NCI-H187 treated with DMSO at 0.1 percent for 48 hours (cell line): ENCODE results near the gene C8A.
A peak's percentile ranks its signal among the peaks of the same experiment; 100 is the strongest.

Source experiments
- DNase-seq: peaks from one replicate; lab custom pipeline; 2025; lab: John Stamatoyannopoulos, UW

The C8A gene

DNA sequence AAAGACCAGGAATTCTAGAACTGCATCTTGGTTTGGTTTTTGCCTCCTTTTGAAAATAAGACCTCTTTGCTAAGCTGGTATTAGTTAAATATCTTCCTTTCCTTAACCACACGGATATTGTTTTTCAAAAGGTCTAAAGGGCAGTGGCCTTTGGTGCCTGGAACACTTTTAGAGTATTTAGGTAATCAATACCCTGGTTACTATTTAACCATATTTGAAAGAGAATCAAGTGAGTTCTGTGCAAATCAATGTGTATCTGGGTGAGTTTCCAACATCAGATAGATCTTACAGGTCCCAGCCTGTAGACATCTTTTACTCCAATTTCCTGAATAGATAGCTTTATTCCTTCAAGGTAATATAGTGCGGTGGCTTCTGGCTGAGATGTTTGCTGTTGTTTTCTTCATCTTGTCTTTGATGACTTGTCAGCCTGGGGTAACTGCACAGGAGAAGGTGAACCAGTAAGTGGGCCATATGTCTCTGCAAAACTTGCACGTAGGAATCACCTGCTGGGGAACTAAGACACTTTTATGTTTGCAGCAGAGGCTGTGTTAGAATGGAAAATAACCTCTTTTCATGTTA, at the start of gene C8A:
C8A (plus strand) TSS at position 277 of the 579 bp plus-strand sequence; CDS start at position 382, 105 bp downstream.
- DNase-seq: no peak

DNA sequence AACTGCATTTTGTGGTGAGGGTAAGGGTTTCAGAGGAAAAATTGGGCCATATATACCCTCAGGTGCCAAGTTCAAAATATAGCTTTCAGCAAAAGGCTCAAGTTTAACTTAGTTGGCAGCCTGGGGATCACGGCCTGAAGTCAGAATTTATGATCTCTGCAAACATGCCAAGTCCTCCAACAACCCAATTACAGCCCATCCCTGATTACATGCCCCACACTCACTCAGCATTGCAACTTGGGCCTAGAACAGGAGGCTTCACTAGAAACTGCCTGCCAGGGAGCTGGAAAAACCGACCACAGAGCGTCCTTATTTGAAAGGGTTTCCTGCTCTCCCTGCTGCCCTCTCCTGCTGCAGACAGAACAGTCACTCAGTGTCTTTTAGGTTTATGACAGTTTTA, 47.8 kb upstream of the C8A start:
- DNase-seq: no peak

DNA sequence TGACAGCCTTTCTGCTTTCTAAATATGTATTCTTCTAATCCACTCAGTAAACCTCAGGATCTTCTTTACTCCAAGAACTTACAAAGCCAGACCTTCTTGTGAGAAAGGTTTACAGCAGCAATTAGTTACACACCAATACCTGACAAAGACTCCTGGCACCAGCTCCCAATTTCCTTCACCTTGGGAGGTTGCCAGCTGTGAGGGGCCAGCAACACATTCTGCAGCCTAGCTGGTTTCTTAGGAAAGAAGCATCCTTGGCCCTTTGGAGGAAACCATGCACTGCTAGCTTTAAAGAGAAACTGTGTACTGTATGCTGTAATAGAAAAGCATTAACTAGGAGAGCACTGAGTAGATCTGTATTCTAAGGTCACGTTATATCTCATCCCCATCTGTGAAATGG, 46.2 kb upstream of the C8A start:
- DNase-seq: no peak

GRCh38 chr1:56811331-56811730, 43.3 kb upstream of the C8A start:
- DNase-seq: no peak

DNA sequence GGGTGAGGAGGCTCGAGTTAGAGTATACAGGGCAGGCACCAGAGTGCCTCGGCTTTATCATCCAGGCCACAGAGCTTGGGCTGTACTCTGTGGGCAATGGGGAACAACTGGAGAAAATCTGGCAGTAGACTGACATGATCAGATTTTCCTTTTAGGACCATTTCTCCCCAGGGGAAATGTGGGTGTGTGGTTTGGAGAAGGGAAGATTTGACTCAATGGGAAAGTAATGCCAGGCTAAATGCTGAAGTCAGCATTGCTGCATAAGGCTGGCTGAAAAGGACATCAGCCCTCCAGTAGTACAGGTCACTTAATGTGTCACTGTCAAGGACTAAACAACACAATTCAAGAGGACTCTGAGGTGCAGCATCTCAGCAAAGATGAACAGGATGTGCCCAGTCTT, 40.4 kb upstream of the C8A start:
- no peak for DNase-seq

DNA sequence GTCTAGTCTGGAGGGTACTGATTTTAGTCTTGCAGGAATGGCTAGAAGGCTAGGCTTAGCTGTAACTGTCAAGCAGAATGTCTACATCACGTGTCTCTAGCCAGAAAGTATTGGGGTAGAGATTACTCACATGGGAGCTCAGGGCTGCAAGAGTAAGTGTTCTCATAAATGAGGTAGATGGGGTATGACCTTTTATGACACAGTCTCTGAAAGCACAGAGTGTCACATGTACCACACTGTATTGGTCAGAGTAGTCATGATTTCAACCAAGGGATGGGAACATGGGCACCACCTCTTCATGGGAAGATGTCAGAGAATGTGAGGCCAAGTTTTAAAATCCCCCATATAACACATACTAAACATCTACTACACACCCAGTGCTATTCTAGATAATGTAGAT, 38.3 kb upstream of the C8A start:
- no peak for DNase-seq

DNA sequence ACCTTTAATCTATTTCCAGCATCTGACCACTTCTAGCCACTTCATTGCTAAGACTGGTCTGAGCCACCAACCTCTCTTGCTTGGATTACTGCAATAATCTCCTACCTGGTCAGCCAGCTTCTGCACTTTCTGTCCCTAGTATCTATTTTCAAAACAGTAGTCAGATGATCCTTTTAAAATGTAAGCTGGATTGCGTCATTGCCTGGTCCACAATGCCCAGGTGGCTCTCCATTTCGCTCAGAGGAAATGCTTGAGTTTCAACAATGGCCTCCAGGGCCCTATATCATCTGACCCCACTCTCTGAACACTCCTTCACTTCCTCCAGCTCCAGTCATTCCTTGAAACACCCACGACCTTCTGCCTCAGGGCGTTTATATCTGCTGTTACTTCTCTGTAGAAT, 37.7 kb upstream of the C8A start:
- DNase-seq: no peak

DNA sequence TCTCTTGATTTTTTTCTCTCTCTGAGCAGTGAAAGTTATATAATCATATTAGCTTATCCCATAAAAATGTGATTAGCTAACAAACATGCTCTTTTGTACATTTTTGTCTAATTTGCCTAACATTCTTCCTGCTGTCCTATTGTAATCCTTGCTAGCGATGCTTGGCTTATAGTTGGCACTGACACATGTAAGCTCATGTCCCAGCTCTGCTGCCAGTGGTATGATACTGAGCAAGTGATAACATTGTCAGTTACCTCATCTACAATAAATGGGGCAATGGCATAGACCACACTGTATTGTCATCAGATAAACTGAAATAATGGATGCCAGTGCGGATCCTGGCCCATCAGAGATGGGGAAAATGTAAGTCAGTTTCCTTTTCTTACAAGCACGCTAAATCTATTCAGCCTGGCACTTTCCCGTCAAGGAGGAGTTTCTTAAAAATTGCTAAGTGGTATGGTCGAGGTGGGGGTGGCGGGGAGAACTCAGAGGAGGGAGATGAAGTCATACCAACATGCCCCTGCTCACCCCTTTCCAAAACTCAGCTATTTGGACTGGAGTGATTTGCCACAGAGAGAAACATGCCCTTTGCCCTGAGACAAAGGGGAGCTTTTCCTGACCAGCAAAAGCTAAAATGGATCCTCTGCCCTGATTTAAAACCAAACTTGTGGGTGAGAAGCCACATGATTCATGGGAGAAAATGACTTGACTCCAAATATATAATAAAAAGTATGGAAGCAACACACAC, 36.7 kb upstream of the C8A start:
- no peak for DNase-seq

- DNase-seq: no peak
Observed at GRCh38 chr1:56819387-56819899, 35.2 kb upstream of the C8A start, which contains the start of gene FYB2. Gene FYB2, minus strand, starts transcription at chr1:56819404. Its CDS starts 114 bp downstream, at chr1:56819290.

GRCh38 chr1:56820755-56821461, 33.7 kb upstream of the C8A start:
- no peak for DNase-seq

- no peak for DNase-seq
Observed at GRCh38 chr1:56821462-56821797, 33.2 kb upstream of the C8A start.

DNA sequence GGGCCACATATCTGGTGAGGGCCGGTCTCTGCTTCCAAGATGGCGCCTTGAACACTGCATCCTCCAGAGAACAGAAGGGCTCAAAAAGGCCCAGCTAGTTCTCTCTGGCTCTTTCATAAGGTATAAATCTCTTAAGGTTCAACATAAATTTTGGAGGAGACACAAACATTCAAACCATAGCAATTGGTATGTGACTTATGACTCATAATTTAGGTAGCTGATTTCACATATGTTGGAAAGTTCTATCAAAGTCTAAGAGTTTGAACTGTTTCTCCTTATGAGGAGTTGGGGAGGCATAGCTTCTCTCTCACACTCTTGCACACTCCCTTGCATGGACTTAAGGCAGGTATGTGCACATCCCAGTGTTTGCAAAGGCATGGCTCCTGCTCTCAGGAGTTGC, 30.3 kb upstream of the C8A start:
- no peak for DNase-seq

DNA sequence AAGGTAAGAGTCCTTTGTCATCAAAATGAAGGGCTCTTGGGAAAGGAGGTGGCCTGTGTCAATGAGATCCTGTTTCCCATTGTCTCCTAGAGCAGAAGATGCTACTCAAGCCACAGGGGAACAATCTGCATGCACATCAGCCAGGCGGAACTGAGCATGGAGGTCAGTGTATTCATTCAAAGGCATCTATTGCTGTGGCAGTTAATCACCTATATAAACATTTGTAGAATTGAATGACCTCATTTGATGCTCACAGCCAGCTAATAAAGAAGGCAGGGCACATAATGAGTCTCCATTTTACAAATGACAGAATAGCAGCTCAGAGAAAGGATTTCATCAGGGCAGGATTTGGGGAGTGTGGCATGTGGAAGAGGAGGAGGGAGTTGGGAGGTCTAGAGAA, 29.7 kb upstream of the C8A start:
- peak; percentile 78 for DNase-seq

DNA sequence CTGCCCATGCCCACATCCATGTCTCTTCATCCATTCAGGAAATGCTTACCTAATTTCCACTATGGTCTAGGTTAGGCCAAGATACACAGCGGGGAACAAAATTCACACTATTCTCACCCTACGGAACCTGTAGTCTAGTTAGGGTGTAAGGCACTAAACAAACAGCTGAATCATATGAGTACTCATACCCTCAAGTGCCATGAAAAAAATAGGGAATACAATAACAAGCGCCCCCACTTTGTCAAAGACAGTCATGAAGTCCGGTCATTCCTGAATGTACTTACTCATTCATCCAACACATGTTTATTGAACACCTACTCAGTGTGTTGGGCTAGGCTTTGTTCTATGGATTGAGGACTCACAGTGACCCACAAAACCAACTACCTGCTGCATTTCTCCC, 29.2 kb upstream of the C8A start:
- DNase-seq: no peak

DNA sequence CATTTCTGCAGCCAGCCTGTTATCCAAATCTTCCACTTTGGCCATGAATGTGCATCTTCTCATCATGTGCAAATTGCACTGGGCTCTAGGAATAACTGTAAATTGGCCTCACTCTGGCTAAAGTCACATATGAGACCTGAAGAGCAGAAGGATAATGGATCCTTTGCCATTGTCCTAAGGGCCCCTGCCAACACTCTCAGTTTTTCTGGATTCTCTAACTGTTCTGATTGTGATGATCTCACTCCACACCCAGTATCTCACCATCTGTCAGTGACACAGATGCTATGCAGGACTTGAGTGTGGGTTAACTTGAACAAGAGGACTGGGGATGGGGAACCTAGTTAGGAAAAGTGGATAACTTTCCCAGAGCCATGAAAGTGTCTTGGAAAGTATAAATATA, 26.9 kb upstream of the C8A start:
- DNase-seq: no peak

DNA sequence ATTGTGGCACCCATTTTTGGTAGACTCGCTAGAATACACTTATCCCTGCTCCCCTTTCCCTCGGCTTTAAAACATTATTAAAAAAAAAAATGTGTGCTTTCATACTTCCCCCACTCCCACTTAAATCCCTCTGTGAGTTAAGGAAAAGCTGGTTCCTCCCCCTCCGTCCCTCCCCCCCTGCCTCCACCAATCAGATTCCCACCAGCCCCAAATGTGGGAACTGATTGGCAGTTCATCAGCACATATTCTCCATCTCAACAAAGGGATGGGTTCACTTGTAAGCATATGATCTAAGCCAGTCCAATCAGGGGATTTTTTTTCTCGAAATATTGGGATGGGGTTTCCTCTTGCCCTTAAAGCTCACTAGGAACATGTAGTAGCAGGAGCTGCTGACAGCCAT, 24.5 kb upstream of the C8A start:
- no peak for DNase-seq

DNA sequence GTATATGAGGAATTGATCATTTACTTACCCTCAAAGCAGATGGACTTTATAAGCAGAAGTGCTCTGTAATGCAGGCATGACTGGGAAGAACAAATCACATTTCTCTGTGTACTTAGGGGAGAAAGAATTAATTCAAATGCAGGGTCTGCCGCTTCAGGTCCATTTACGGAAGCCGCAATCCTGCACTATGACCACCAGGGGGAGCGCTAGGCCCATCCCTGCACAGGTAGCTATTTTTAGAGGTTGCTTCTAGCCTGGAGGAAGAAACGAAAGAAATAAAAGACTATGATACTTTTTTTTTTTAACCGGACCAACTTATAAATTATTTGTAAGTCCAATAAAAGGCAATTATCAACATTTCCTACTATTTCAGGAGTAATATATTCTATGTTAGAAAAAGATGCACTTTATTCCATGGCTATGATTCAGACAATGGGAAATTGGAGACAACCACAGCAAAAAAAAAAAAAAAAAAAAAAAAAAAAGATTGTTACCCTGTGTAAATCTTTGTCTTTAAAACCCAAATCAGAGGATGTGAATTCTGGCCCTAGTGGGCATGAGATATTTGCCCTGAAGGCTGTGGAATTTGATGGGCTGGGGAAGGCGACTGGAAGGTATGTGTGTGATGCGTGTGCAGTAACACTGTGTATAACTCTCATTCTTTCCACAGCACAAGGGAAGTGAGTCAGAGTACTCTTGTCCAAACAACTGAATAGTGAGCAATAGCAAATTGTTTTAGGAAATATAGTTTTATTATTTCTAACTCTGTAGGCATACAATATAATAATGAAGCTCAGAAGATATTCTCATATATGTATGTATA, 22.5 kb upstream of the C8A start:
- no peak for DNase-seq

DNA sequence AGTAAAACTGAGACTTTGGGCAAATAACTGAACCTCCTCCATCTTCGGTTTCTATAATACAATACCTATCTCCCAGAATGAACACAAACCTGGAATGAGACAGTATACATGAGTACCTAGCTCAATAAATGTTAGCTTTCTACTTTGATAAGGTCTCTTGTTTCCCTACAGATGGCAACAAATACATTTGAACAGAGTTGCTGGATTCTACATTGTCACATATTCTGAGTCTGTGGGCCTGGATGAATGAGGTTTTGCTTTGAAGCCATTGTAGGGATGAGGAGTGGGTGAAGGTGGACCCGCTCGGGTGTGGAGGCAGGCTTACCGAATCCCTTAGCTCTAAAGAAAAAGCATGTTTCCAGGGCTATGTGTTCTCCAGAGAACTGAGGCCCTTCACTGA, 21.5 kb upstream of the C8A start:
- no peak for DNase-seq

- no peak for DNase-seq
Observed at GRCh38 chr1:56834137-56834900, 20.3 kb upstream of the C8A start.

GRCh38 chr1:56835657-56836056, 18.9 kb upstream of the C8A start:
- no peak for DNase-seq

DNA sequence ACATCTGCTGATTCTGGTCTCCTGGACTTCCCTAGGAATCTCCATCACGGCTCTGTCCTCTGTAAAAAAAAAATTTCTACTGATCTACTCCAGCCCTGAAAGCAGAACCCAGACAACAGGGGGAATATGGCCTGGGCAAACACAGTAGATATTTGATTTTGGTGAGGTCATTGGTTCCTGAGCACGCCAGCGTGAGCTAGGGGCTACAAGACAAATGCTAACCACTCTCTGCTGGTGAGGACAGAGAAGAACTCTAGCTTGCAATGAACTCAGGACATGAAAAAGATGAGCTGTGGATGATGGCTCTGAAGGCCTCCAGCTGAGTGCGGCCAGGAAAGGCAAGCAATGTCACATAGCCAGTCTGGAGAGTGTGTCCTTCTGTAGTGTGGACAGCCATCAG, 18.2 kb upstream of the C8A start:
- no peak for DNase-seq
